Small intestine (tissue), 7 donors: ENCODE measurements around the gene GOLGA8Q. TPM values are rescaled to one million over a fixed set of nuclear protein-coding genes. Genes with fewer than 3 reads are reported as not detected.
A peak's percentile ranks its signal among the peaks of the same experiment; 100 is the strongest.
"Not testable (repeated sequence)": the region's sequence is repeated elsewhere in the genome, so short reads cannot be mapped to it uniquely, and the experiment has no call there.

Experiments used
- DNase-seq, 2 donors: peaks; one replicate each; pipeline versions ENCODE4 v3.0.0 to v3.0.0-alpha.2; 2013
- FAIRE-seq: peaks from 2 replicates; lab custom pipeline; 2012; peaks lifted over from hg19 to GRCh38; lab: Jason Lieb, UNC
- H3K27ac ChIP-seq, 3 donors: one replicate each; pipeline ENCODE4 v1.5.1; 2013; ENCODE audit warnings: low read length in 2 of 3, mild to moderate bottlenecking in 2 of 3, control low read depth in 1 of 3, inconsistent platforms in 1 of 3, low read depth in 1 of 3, moderate library complexity in 1 of 3
- H3K27me3 ChIP-seq, 3 donors: one replicate each; pipeline ENCODE4 v1.6.1; 2013; ENCODE audit warnings: low read length in 3 of 3, inconsistent platforms in 1 of 3; ENCODE audit not compliant: control insufficient read depth in 3 of 3, insufficient read depth in 3 of 3
- H3K36me3 ChIP-seq, 3 donors: one replicate each; pipeline ENCODE4 v1.6.1; 2013; ENCODE audit warnings: low read length in 3 of 3, inconsistent platforms in 1 of 3, low read depth in 1 of 3, mild to moderate bottlenecking in 1 of 3, moderate library complexity in 1 of 3; ENCODE audit not compliant: control insufficient read depth in 3 of 3, insufficient read depth in 2 of 3
- H3K4me1 ChIP-seq, 3 donors: one replicate each; pipeline ENCODE4 v1.6.1; 2013; ENCODE audit warnings: low read length in 2 of 3, inconsistent platforms in 1 of 3, low read depth in 1 of 3, mild to moderate bottlenecking in 1 of 3, moderate library complexity in 1 of 3; ENCODE audit not compliant: control insufficient read depth in 3 of 3, insufficient read depth in 2 of 3
- H3K4me3 ChIP-seq, 3 donors: one replicate each; pipeline ENCODE4 v1.5.1; 2013; ENCODE audit warnings: low read length in 3 of 3, control low read depth in 1 of 3, inconsistent platforms in 1 of 3, low read depth in 1 of 3, mild to moderate bottlenecking in 1 of 3, moderate library complexity in 1 of 3
- H3K9me3 ChIP-seq, 2 donors: one replicate each; pipeline ENCODE4 v1.6.1; 2013; ENCODE audit warnings: low read depth in 1 of 2, low read length in 1 of 2; ENCODE audit not compliant: control insufficient read depth in 2 of 2, insufficient read depth in 1 of 2
- WGBS, 3 donors: extraction: QIAGEN DNeasy Blood & Tissue Kit; methylation state at CpG; one replicate each; pipeline ENCODE4 v1.1.7; 2013; 5-methylcytosine and 5-hydroxymethylcytosine counted together
- polyA plus RNA-seq, 4 donors: library from polyadenylated mRNA; stranded (reverse) in 3 of 4; unstranded in 1 of 4; fragments of 200-250 nt in 3 of 4; fragments of 120-200 nt in 1 of 4; gene quantifications; one replicate each; pipeline versions ENCODE4 v1.2.1 to v1.2.3, GENCODE V29; 2013
- donor health status: healthy with polysubstance abuse.
- donor health status: control.
- donor health status: control.
- donor health status: Bipolar disorder and iron deficiency.
- donor health status: healthy.

Gene GOLGA8Q
- polyA plus RNA-seq, 4 donors = 0.21 to 1.6 TPM; not detected in 2

DNA sequence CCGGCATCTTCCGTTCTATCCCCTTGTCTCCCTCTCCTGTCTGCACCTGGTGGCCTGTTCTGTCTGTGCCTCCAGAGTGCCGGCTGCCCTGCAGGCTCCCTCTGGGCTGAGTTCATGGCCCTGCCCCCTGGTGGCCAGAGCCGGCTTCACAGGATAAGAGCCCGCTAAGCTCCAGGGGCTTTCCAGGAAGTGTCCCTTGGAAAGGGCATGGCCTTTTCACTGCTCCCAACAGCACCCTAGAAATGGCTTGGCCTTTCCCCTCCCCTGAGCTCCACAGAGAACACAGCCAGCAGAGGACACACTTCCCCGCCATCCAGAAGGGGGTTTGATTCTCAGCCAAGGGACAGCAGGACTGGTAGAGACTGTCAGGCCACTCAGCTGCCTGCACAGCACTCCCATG lies 15.1 kb downstream of the GOLGA8Q start:
- not testable (repeated sequence) for H3K27me3 ChIP-seq, H3K36me3 ChIP-seq, H3K9me3 ChIP-seq, H3K27ac ChIP-seq, FAIRE-seq, H3K4me1 ChIP-seq, H3K4me3 ChIP-seq
- WGBS, 3 donors = 20% methylated on average over 3 of the region's 6 CpGs; no CpG with 5 or more reads in 2 of the 3 donors
- DNase-seq = peak in 1 of 2 donors; percentile 0

DNA sequence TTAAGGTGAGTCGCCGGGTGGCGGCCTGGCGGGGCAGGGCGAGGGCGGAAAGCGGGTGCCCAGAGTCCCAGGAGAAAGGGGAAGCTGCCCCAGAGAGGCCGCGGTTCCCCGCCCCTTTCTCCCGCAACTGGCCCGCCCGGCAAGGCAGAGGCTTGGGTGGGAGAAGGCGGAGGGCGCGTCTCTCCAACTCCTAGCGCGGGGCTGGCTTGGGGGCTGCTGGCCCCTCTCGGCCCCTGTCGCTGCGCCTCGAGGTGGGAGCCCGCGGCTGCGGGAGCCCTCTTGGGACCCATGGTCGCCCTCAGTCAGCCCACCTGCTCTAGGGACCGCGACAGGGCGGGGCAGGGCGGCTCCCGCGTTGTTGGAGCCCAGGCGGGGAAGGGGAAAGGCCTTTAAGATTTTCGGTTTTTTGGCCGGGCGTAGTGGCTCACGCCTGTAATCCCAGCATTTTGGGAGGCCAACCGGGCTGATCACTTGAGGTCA lies 21.2 kb downstream of the GOLGA8Q start:
- no CpG with 5 or more reads among the region's 38 CpGs for WGBS, 3 donors
- not testable (repeated sequence) for FAIRE-seq, H3K4me1 ChIP-seq, H3K36me3 ChIP-seq, H3K4me3 ChIP-seq, H3K9me3 ChIP-seq, DNase-seq, H3K27ac ChIP-seq, H3K27me3 ChIP-seq

DNA sequence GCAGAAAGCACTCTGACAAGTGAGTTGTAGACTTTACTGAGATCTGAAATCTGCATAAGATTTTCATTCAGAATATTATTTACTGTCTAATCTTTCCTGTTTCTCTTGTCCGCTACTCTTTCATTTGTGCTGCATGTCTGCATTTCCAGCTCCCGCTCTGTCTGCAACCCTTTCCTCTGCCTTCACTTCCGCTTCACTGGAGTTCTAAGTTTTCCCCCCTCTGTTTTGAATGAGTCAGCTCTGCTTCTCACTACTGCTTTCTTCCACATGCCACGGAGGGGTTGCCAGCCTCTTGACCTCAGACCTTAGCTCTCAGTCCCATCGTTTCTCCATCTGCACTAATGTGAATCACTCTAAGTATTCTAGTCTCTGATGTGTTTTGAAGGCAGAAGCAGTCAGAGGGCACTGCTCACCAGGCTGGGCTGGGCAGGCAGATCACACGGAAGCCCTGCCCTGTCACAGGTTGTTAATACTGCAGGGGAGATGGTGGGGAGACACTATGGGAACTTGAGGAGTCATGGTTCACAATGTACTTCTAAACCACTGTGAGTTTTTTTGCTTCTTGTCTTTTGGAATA lies 27.6 kb downstream of the GOLGA8Q start:
- no CpG with 5 or more reads among the region's 6 CpGs for WGBS, 3 donors
- H3K27ac ChIP-seq, H3K9me3 ChIP-seq, DNase-seq, H3K4me3 ChIP-seq, H3K27me3 ChIP-seq, H3K36me3 ChIP-seq, FAIRE-seq, H3K4me1 ChIP-seq: not testable (repeated sequence)

DNA sequence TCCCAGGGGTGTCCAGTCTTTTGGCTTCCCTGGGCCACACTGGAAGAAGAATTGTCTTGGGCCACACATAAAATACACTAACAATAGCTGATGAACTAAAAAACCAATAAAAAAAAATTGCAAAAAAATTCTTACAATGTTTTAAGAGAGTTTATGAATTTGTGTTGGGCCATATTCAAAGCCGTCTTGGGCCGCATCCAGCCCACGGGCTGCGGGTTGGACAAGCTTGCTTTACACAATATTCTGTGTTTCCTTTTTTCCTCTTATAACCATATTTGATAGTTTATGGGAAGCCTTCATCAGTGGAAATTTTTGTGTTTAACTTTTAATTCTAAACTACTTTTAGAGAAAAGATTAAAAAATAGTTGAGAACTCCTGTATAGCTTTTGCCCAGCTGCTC lies 28.9 kb downstream of the GOLGA8Q start:
- WGBS, 3 donors = no CpG with 5 or more reads among the region's 4 CpGs
- H3K4me3 ChIP-seq, DNase-seq, H3K9me3 ChIP-seq, FAIRE-seq, H3K27me3 ChIP-seq, H3K27ac ChIP-seq, H3K36me3 ChIP-seq, H3K4me1 ChIP-seq: not testable (repeated sequence)

DNA sequence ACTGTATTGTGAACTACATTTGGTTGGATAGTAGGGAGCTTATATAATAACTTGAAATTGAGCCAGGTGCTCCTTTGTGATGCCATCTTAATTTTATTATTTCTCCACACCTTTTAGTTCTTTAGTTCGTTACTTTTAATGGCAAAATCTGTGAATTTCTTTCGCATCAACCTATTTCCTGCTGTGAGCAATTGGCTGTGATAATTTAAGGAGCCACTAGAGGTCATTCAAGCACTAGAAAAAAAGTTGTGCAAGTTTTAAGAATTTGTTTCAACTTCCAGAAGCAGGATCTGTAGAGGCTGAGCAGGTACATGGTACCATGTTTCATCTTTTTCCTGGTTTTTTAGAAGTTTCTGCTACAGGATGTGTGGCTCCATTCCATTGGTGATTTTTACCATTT lies 47.1 kb downstream of the GOLGA8Q start:
- H3K4me1 ChIP-seq, H3K4me3 ChIP-seq, H3K9me3 ChIP-seq, H3K27me3 ChIP-seq, H3K27ac ChIP-seq, DNase-seq, H3K36me3 ChIP-seq: not testable (repeated sequence)
- WGBS, 3 donors = 2 to 12% (median 3%) methylated on average over 2 of the region's 2 CpGs
- FAIRE-seq = peak; percentile 95

DNA sequence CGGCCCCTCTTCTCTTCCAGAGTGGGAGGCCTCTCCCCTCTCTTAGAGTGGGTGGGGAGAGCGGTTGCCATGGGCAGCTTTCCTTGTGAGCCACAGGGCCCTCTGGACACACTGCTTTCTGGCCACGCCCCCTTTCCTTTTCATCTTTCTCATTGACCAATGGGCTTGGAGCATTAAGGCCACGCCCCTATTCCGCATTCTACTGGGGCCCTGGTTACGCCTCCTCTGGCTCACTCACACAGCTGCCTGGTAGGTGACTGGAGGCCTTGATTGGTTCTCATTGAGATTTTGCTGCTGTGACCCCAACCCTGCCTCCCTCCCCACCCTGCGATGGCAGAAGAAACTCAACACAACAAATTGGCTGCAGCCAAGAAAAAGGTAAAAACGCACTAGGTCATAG lies 51.9 kb downstream of the GOLGA8Q start, which contains the start of gene GOLGA8H:
Gene GOLGA8H, plus strand, starts transcription at position 233 of the 400 bp plus-strand sequence. Its CDS starts 98 bp downstream, at position 331.
- FAIRE-seq, H3K27ac ChIP-seq, H3K4me3 ChIP-seq, H3K4me1 ChIP-seq, H3K9me3 ChIP-seq, H3K36me3 ChIP-seq, DNase-seq, H3K27me3 ChIP-seq: not testable (repeated sequence)
- WGBS, 3 donors = 90 to 98% (median 94%) methylated on average over 3 to 6 of the region's 8 CpGs

Other genes starting within 250 kb of the GOLGA8Q start
- 1 to 10 TPM in 2 of 4 donors, under 1 TPM in 2; 0.67 to 2.0 (median 1.0) TPM for gene CHRFAM7A, start 158.5 kb upstream of the GOLGA8Q start, polyA plus RNA-seq
- gene GOLGA8R, start 137.8 kb upstream of the GOLGA8Q start, polyA plus RNA-seq = 1 to 10 TPM in 1 of 4 donors, under 1 TPM in 2, not detected in 1; 0.39 to 5.4 (median 0.81) TPM
- under 1 TPM in 2 of 4 donors, not detected in 2; 0.12 to 0.24 TPM for gene GOLGA8H, start 52.0 kb downstream of the GOLGA8Q start, polyA plus RNA-seq